GM12873 (cell line): ENCODE data around the gene CDK10.

Source experiments
- TF ChIP-seq, protein P1 (sequence below): IDR thresholded peaks from 2 replicates; pipeline ENCODE4 v1.5.1; 2012; ENCODE audit warnings: low read depth, mild to moderate bottlenecking, moderate library complexity, low read length, control low read depth; ENCODE audit not compliant: insufficient read depth; ENCODE audit errors: missing control alignments

CDK10 gene

GRCh38 chr16:89686520-89687091, at the start of gene CDK10:
CDK10 (plus strand) TSS chr16:89686689; CDS start chr16:89686711, 22 bp downstream.
- TF ChIP-seq, protein P1, sequence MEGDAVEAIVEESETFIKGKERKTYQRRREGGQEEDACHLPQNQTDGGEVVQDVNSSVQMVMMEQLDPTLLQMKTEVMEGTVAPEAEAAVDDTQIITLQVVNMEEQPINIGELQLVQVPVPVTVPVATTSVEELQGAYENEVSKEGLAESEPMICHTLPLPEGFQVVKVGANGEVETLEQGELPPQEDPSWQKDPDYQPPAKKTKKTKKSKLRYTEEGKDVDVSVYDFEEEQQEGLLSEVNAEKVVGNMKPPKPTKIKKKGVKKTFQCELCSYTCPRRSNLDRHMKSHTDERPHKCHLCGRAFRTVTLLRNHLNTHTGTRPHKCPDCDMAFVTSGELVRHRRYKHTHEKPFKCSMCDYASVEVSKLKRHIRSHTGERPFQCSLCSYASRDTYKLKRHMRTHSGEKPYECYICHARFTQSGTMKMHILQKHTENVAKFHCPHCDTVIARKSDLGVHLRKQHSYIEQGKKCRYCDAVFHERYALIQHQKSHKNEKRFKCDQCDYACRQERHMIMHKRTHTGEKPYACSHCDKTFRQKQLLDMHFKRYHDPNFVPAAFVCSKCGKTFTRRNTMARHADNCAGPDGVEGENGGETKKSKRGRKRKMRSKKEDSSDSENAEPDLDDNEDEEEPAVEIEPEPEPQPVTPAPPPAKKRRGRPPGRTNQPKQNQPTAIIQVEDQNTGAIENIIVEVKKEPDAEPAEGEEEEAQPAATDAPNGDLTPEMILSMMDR: no peak

DNA sequence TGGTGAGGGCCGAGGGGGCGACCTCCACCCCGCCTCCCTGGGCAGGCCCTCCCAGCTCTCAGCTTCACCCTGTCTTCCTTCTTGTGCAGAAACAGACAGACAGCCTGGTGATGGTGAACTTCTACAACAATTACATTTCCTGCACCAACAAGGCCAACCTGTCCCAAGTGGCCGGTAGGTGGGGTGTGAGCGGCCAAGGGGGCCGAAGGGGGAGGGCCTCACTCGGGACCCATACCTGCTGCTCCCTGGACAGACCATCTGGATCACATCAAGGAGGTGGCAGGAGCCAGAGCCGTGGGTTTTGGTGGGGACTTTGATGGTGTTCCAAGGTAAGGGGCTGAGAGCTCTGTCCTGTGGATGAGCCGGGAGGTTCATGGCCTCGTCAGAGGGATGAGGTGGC, 49.1 kb upstream of the CDK10 start:
- TF ChIP-seq, protein P1: no peak

DNA sequence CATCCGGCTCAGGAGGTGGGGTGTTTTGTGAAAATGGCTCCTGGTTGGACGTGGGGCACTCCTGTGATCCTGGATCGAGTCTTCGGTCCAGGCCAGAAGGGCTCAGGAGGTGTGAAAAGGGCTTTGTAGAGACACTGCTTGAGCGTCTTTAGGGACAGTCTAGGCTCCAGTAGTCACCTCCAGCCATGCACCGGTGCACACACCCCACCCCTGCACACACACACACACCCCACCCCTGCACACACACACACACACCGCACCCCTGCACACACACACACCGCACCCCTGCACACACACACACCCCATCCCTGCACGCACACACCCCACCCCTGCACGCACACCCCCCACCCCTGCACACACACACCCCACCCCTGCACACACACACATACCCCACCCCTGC, 48.0 kb upstream of the CDK10 start:
- TF ChIP-seq, protein P1: no peak

DNA sequence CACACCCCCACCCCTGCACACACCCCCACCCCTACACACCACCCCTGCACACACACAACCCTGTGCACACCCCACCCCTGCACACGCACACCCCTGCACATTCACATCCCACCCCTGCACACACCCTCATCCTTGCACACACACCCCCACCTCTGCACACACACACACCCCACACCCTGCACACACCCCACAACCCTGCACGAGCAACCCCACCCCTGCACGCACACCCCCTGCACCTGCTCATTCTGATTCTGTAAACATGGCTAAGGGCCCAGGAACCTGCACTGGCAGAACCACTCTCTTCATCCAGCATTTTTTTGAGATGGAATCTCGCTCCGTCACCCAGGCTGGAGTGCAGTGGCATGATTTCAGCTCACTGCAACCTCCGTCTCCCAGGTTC, 47.1 kb upstream of the CDK10 start:
- TF ChIP-seq, protein P1: no peak

GRCh38 chr16:89641458-89642119, 44.9 kb upstream of the CDK10 start:
- TF ChIP-seq, protein P1: no peak

GRCh38 chr16:89642574-89642973, 43.9 kb upstream of the CDK10 start:
- TF ChIP-seq, protein P1: no peak

GRCh38 chr16:89643769-89644300, 42.7 kb upstream of the CDK10 start:
- TF ChIP-seq, protein P1: no peak
